CD4-positive, CD25-positive, alpha-beta regulatory T cell (primary cell): ENCODE data around the gene CFI. TPM values are rescaled to one million over a fixed set of nuclear protein-coding genes. Genes with fewer than 3 reads are reported as not detected.

Experiments
- ATAC-seq, 2 donors: fragments of 150-1000 bp; cut with Tn5 transposase; one replicate each; pipeline ENCODE4 v1.10.0; 2021; ENCODE audit warnings: low read depth in 2 of 2, moderate number of reproducible peaks in 2 of 2, moderate library complexity in 1 of 2
- DNase-seq, 3 donors: peaks; one replicate each; pipeline versions ENCODE4 v3.0.0 to v3.0.0-alpha.2; 2012 to 2022; ENCODE audit warnings: mixed read lengths in 1 of 3
- H3K27ac ChIP-seq: one replicate; pipeline ENCODE4 v1.7.0; 2013; ENCODE audit warnings: mild to moderate bottlenecking, low read length; ENCODE audit not compliant: insufficient read depth, poor library complexity, severe bottlenecking
- H3K27me3 ChIP-seq: one replicate; pipeline ENCODE4 v1.7.0; 2013; ENCODE audit warnings: low read length; ENCODE audit not compliant: control insufficient read depth, insufficient read depth
- H3K36me3 ChIP-seq: one replicate; pipeline ENCODE4 v1.7.0; 2013; ENCODE audit warnings: mild to moderate bottlenecking, low read length, moderate library complexity; ENCODE audit not compliant: control insufficient read depth, insufficient read depth
- H3K4me1 ChIP-seq: 2 replicates; pipeline ENCODE4 v1.7.0; 2013; ENCODE audit warnings: mild to moderate bottlenecking, low read length; ENCODE audit not compliant: insufficient read depth, control insufficient read depth, poor library complexity, severe bottlenecking
- H3K4me3 ChIP-seq: one replicate; pipeline ENCODE4 v1.7.0; 2013; ENCODE audit warnings: low read depth, mild to moderate bottlenecking, low read length, moderate library complexity
- H3K9me3 ChIP-seq, 2 experiments: 1 replicate in 1 of 2; 2 replicates in 1 of 2; pipeline ENCODE4 v1.7.0; 2013; ENCODE audit warnings: low read length in 2 of 2, mild to moderate bottlenecking in 1 of 2, moderate library complexity in 1 of 2; ENCODE audit not compliant: control insufficient read depth in 2 of 2
- H3K27ac Mint-ChIP-seq, 3 donors: one replicate each; pipeline ENCODE4 v1.8.0; 2020 to 2022; ENCODE audit warnings: mild to moderate bottlenecking in 3 of 3, mixed read lengths in 3 of 3, moderate library complexity in 2 of 3
- H3K27me3 Mint-ChIP-seq: one replicate; pipeline ENCODE4 v1.8.0; 2022; ENCODE audit warnings: mild to moderate bottlenecking, mixed read lengths
- H3K36me3 Mint-ChIP-seq: one replicate; pipeline ENCODE4 v1.8.0; 2020; ENCODE audit warnings: mixed read lengths
- H3K4me1 Mint-ChIP-seq, 4 donors: one replicate each; pipeline ENCODE4 v1.8.0; 2020 to 2022; ENCODE audit warnings: mixed read lengths in 4 of 4, mild to moderate bottlenecking in 1 of 4
- H3K4me3 Mint-ChIP-seq, 4 donors: one replicate each; pipeline ENCODE4 v1.8.0; 2020 to 2022; ENCODE audit warnings: mild to moderate bottlenecking in 4 of 4, mixed read lengths in 4 of 4, moderate library complexity in 3 of 4
- H3K9me3 Mint-ChIP-seq, 7 donors: one replicate each; pipeline ENCODE4 v1.8.0; 2020 to 2022; ENCODE audit warnings: mixed read lengths in 7 of 7, mild to moderate bottlenecking in 3 of 7, moderate library complexity in 2 of 7
- polyA plus RNA-seq, 4 donors: library from polyadenylated mRNA; unstranded; fragments of 300-500 nt; fragmentation: Illumina TruSeq; gene quantifications; one replicate each; pipeline ENCODE4 v1.2.3, GENCODE V29; 2021
- total RNA-seq: library from RNA; stranded (reverse); gene quantifications from one replicate; pipeline ENCODE4 v1.2.3, GENCODE V29; 2022

Gene CFI
- total and polyA plus RNA-seq, 5 donors from 2014 or later, result not detected

- Histone ChIP-seq H3K27ac (no peak overlapping the region), H3K36me3 (peaks cover 29% of the 10 kb centered on the region), H3K4me1 (no peaks in the 10 kb centered on the region), H3K27me3 (no peaks in the 10 kb centered on the region), H3K9me3 (no peaks in the 10 kb centered on the region), H3K4me3 (no peak overlapping the region)
- no peak overlapping the region for H3K4me3 Mint-ChIP-seq
- H3K36me3 Mint-ChIP-seq, result peaks cover 18% of the 10 kb centered on the region
- no peak overlapping the region for H3K27ac Mint-ChIP-seq
- DNase-seq, result peak in 2 of 3 donors; percentile 42 to 46
- peaks cover 0 to 6% (median under 1%) of the 10 kb centered on the region in 4 donors for H3K4me1 Mint-ChIP-seq
- ATAC-seq, result peak; percentile 61 to 62
- H3K27me3 Mint-ChIP-seq, result no peaks in the 10 kb centered on the region
- H3K9me3 Mint-ChIP-seq, result no peaks in the 10 kb centered on the region
These were observed 24.9 kb upstream of the CFI start for GRCh38 chr4:109826719-109827118.

- Mint-ChIP-seq H3K27me3 (no peaks in the 10 kb centered on the region), H3K4me1 (peaks cover 29 to 40% (median 31%) of the 10 kb centered on the region in 4 donors), H3K9me3 (no peaks in the 10 kb centered on the region), H3K36me3 (peaks cover 41% of the 10 kb centered on the region), H3K4me3 (no peak overlapping the region), H3K27ac (peak overlapping the region in 2 of 3 donors; percentile 31 to 53)
- Histone ChIP-seq H3K27me3 (no peaks in the 10 kb centered on the region), H3K4me3 (no peak overlapping the region), H3K9me3 (no peaks in the 10 kb centered on the region), H3K27ac (no peak overlapping the region), H3K4me1 (peaks cover 8% of the 10 kb centered on the region), H3K36me3 (peaks cover 64% of the 10 kb centered on the region)
- DNase-seq, result no peak
- ATAC-seq, result no peak
These were observed 19.4 kb upstream of the CFI start for GRCh38 chr4:109821185-109821584.

GRCh38 chr4:109820563-109820962, 18.8 kb upstream of the CFI start:
- no peak overlapping the region for H3K4me3 Mint-ChIP-seq
- Histone ChIP-seq H3K27ac (peak overlapping the region; percentile 11), H3K9me3 (no peaks in the 10 kb centered on the region), H3K27me3 (no peaks in the 10 kb centered on the region), H3K4me3 (no peak overlapping the region), H3K4me1 (peaks cover 9% of the 10 kb centered on the region), H3K36me3 (peaks cover 64% of the 10 kb centered on the region)
- peaks cover 40% of the 10 kb centered on the region for H3K36me3 Mint-ChIP-seq
- DNase-seq (no peak), ATAC-seq (no peak)
- H3K27ac Mint-ChIP-seq, result peak overlapping the region in 2 of 3 donors; percentile 5 to 44
- no peaks in the 10 kb centered on the region for H3K27me3 Mint-ChIP-seq
- no peaks in the 10 kb centered on the region for H3K9me3 Mint-ChIP-seq
- peaks cover 33 to 46% (median 37%) of the 10 kb centered on the region in 4 donors for H3K4me1 Mint-ChIP-seq

- no peak for ATAC-seq
- no peaks in the 10 kb centered on the region for H3K9me3 Mint-ChIP-seq
- peaks cover 15% of the 10 kb centered on the region for H3K4me1 ChIP-seq
- peaks cover 47% of the 10 kb centered on the region for H3K36me3 ChIP-seq
- H3K27me3 Mint-ChIP-seq, result no peaks in the 10 kb centered on the region
- peaks cover 37 to 57% (median 49%) of the 10 kb centered on the region in 4 donors for H3K4me1 Mint-ChIP-seq
- no peak overlapping the region for H3K4me3 Mint-ChIP-seq
- H3K27me3 ChIP-seq, result no peaks in the 10 kb centered on the region
- no peak overlapping the region for H3K27ac ChIP-seq
- H3K4me3 ChIP-seq, result no peak overlapping the region
- H3K36me3 Mint-ChIP-seq, result peaks cover 32% of the 10 kb centered on the region
- DNase-seq, result no peak
- H3K9me3 ChIP-seq, result no peaks in the 10 kb centered on the region
- H3K27ac Mint-ChIP-seq, result peak overlapping the region in 2 of 3 donors; percentile 23 to 49
These were observed 16.5 kb upstream of the CFI start for GRCh38 chr4:109818268-109818667.

GRCh38 chr4:109816894-109817293, 15.1 kb upstream of the CFI start:
- H3K27ac Mint-ChIP-seq, result peak overlapping the region; percentile 27 to 99 (median 99)
- no peaks in the 10 kb centered on the region for H3K27me3 Mint-ChIP-seq
- H3K36me3 ChIP-seq, result peaks cover 35% of the 10 kb centered on the region
- peak overlapping the region; percentile 95 for H3K27ac ChIP-seq
- H3K4me3 Mint-ChIP-seq, result peak overlapping the region; percentile 97 to 100 (median 100)
- peaks cover 37 to 57% (median 50%) of the 10 kb centered on the region in 4 donors for H3K4me1 Mint-ChIP-seq
- ATAC-seq, result no peak
- H3K9me3 ChIP-seq, result no peaks in the 10 kb centered on the region
- no peaks in the 10 kb centered on the region for H3K27me3 ChIP-seq
- DNase-seq, result peak in 1 of 3 donors; percentile 25
- H3K4me3 ChIP-seq, result peak overlapping the region; percentile 98
- peaks cover 15% of the 10 kb centered on the region for H3K4me1 ChIP-seq
- H3K36me3 Mint-ChIP-seq, result peaks cover 24% of the 10 kb centered on the region
- no peaks in the 10 kb centered on the region for H3K9me3 Mint-ChIP-seq

GRCh38 chr4:109816082-109816442, 14.3 kb upstream of the CFI start:
- Mint-ChIP-seq H3K27ac (peak overlapping the region; percentile 96 to 99 (median 99)), H3K4me1 (peaks cover 33 to 56% (median 49%) of the 10 kb centered on the region in 4 donors)

GRCh38 chr4:109815151-109816081, 13.6 kb upstream of the CFI start, which contains the start of gene GAR1:
TSS of gene GAR1 (plus strand) at chr4:109815762. CDS start at chr4:109816165, 403 bp downstream.
- H3K27ac Mint-ChIP-seq, result peak within 1 kb of the TSS; percentile 96 to 99 (median 99)
- no peaks in the 10 kb centered on the region for H3K27me3 Mint-ChIP-seq
- Histone ChIP-seq H3K4me1 (peaks cover 15% of the 10 kb centered on the region), H3K27me3 (no peaks in the 10 kb centered on the region), H3K9me3 (no peaks in the 10 kb centered on the region), H3K27ac (peak within 1 kb of the TSS; percentile 95), H3K4me3 (peak within 1 kb of the TSS; percentile 98), H3K36me3 (peaks cover 22% of the 10 kb centered on the region)
- peaks cover 12% of the 10 kb centered on the region for H3K36me3 Mint-ChIP-seq
- no peaks in the 10 kb centered on the region for H3K9me3 Mint-ChIP-seq
- DNase-seq (peak; percentile 85 to 97 (median 87)), ATAC-seq (peak; percentile 94 to 97)
- peak within 1 kb of the TSS; percentile 97 to 100 (median 100) for H3K4me3 Mint-ChIP-seq
- H3K4me1 Mint-ChIP-seq, result peaks cover 31 to 51% (median 46%) of the 10 kb centered on the region in 4 donors

More at GRCh38 chr4:109816082-109816442, 14.3 kb upstream of the CFI start:
- Mint-ChIP-seq H3K9me3 (no peaks in the 10 kb centered on the region), H3K27me3 (no peaks in the 10 kb centered on the region), H3K4me3 (peak overlapping the region; percentile 97 to 100 (median 100)), H3K36me3 (peaks cover 17% of the 10 kb centered on the region)
- Histone ChIP-seq H3K4me1 (peaks cover 15% of the 10 kb centered on the region), H3K27me3 (no peaks in the 10 kb centered on the region), H3K4me3 (peak overlapping the region; percentile 98), H3K36me3 (peaks cover 29% of the 10 kb centered on the region), H3K27ac (peak overlapping the region; percentile 95), H3K9me3 (no peaks in the 10 kb centered on the region)
- DNase-seq (peak; percentile 33 to 70 (median 50)), ATAC-seq (no peak)
